Gastroesophageal sphincter (tissue), 4 donors: ENCODE results near the gene CHST15. TPM values are rescaled to one million over a fixed set of nuclear protein-coding genes. Genes with fewer than 3 reads are reported as not detected.

Experiments
- ATAC-seq: fragments of 150-250 bp; one replicate; pipeline ENCODE4 v1.9.1; 2016; ENCODE audit warnings: mild to moderate bottlenecking, moderate library complexity
- H3K27ac ChIP-seq, 4 donors: fragments of 200-600 bp; sonication (generic) in 3 of 4; 1 replicate in 3 of 4; 2 replicates in 1 of 4; pipeline ENCODE4 v1.5.1; 2016 to 2019
- H3K27me3 ChIP-seq: fragments of 200-600 bp; sonication (generic); one replicate; pipeline ENCODE4 v1.5.1; 2019
- H3K36me3 ChIP-seq, 2 donors: fragments of 200-600 bp; sonication (generic); one replicate each; pipeline ENCODE4 v1.5.1; 2019; ENCODE audit warnings: control low read depth in 1 of 2
- H3K4me1 ChIP-seq, 3 donors: fragments of 200-600 bp; sonication (generic); 1 replicate in 2 of 3; 2 replicates in 1 of 3; pipeline ENCODE4 v1.5.1; 2016 to 2019; ENCODE audit warnings: control low read depth in 2 of 3
- H3K4me3 ChIP-seq, 2 donors: fragments of 200-600 bp; sonication (generic); one replicate each; pipeline ENCODE4 v1.5.1; 2019; ENCODE audit warnings: mild to moderate bottlenecking in 1 of 2, moderate library complexity in 1 of 2
- H3K9me3 ChIP-seq, 3 donors: fragments of 200-600 bp; sonication (generic); one replicate each; pipeline ENCODE4 v1.5.1; 2017 to 2019; ENCODE audit warnings: control low read depth in 2 of 3
- EP300 ChIP-seq: sonication (generic); formaldehyde crosslinking; IDR thresholded peaks from one replicate; pipeline ENCODE4 v1.6.1; 2017; ENCODE audit warnings: antibody characterized with exemption, mild to moderate bottlenecking
- POLR2A ChIP-seq, 2 donors: fragments of 450-650 bp; IDR thresholded peaks; one replicate each; pipeline ENCODE4 v1.6.1; 2017; ENCODE audit warnings: antibody characterized with exemption in 2 of 2, mild to moderate bottlenecking in 2 of 2, moderate library complexity in 1 of 2
- POLR2AphosphoS5 ChIP-seq: sonication (generic); formaldehyde crosslinking; IDR thresholded peaks from one replicate; pipeline ENCODE4 v1.6.1; 2017; ENCODE audit warnings: antibody characterized with exemption
- WGBS, 2 donors: methylation state at CpG; one replicate each; pipeline ENCODE4 v1.1.5; 2018; ENCODE audit warnings: low coverage in 1 of 2; 5-methylcytosine and 5-hydroxymethylcytosine counted together
- total RNA-seq, 4 donors: library from RNA; depleted of rRNA; stranded (reverse); fragments of >200 nt; gene quantifications; one replicate each; pipeline ENCODE4 v1.1.0, GENCODE V29; 2016
- TF ChIP-seq, protein P1 (sequence below), 4 experiments: fragments of 200-600 bp in 2 of 4; fragments of 450-650 bp in 2 of 4; sonication (generic) in 1 of 4; IDR thresholded peaks; one replicate each; pipeline ENCODE4 v1.5.1; 2017 to 2019; ENCODE audit warnings: antibody characterized with exemption in 4 of 4, mild to moderate bottlenecking in 2 of 4, moderate library complexity in 2 of 4

The CHST15 gene
- total RNA-seq, 4 donors from 2014 or later = 63.5 to 87.5 (median 74.3) TPM

DNA sequence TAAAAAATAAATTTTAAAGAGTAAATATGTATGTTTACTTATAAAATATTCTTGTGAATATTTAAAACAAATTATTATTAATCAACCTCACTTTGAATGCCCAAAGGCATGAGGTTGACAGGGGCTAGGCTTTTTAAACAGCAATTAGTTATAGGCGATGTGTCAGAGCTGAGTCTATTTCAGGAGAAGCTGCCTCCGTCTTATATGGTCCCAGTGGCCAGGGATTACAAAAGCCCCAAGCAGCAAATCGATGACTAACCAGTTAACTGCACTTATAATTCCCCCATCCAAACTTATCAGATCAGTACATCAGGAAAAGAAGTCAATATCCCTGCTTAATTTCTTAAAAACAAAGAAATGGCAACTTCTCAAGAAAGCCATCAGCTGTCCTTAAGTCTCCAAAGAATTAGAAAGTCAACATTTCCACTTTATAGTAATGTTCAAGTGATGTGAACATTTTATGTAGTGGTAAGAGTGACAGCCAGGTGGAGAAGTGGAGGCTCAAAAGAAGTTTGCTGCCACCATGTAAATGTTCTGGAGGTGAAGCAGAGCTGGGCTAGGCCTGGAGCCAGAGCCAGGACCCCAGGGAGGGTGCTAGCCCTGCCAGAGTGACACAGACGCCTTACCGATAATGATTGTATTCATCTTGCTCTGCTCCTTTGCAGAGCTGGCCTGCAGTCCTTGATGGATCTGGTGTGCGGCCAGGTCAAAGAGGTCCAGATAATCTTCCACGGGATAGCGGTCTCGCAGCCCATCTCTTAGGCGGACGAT lies 51.5 kb downstream of the CHST15 start:
- peaks cover 0 to 84% (median 10%) of the 10 kb centered on the region in 3 donors for H3K4me1 ChIP-seq
- H3K9me3 ChIP-seq = no peaks in the 10 kb centered on the region
- TF ChIP-seq EP300 (no peak), POLR2AphosphoS5 (no peak), POLR2A (IDR thresholded peaks at IDR 0.05) (no peak)
- TF ChIP-seq, protein P1, sequence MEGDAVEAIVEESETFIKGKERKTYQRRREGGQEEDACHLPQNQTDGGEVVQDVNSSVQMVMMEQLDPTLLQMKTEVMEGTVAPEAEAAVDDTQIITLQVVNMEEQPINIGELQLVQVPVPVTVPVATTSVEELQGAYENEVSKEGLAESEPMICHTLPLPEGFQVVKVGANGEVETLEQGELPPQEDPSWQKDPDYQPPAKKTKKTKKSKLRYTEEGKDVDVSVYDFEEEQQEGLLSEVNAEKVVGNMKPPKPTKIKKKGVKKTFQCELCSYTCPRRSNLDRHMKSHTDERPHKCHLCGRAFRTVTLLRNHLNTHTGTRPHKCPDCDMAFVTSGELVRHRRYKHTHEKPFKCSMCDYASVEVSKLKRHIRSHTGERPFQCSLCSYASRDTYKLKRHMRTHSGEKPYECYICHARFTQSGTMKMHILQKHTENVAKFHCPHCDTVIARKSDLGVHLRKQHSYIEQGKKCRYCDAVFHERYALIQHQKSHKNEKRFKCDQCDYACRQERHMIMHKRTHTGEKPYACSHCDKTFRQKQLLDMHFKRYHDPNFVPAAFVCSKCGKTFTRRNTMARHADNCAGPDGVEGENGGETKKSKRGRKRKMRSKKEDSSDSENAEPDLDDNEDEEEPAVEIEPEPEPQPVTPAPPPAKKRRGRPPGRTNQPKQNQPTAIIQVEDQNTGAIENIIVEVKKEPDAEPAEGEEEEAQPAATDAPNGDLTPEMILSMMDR (IDR thresholded peaks at IDR 0.05) = no peak
- H3K36me3 ChIP-seq = peaks cover 0 to 41% of the 10 kb centered on the region in 2 donors
- no peak overlapping the region for H3K4me3 ChIP-seq
- no peaks in the 10 kb centered on the region for H3K27me3 ChIP-seq
- ATAC-seq = no peak
- 36 to 42% methylated on average over 3 to 4 of the region's 11 CpGs for WGBS, 2 donors
- peak overlapping the region in 3 of 4 donors; percentile 70 to 79 (median 77) for H3K27ac ChIP-seq

DNA sequence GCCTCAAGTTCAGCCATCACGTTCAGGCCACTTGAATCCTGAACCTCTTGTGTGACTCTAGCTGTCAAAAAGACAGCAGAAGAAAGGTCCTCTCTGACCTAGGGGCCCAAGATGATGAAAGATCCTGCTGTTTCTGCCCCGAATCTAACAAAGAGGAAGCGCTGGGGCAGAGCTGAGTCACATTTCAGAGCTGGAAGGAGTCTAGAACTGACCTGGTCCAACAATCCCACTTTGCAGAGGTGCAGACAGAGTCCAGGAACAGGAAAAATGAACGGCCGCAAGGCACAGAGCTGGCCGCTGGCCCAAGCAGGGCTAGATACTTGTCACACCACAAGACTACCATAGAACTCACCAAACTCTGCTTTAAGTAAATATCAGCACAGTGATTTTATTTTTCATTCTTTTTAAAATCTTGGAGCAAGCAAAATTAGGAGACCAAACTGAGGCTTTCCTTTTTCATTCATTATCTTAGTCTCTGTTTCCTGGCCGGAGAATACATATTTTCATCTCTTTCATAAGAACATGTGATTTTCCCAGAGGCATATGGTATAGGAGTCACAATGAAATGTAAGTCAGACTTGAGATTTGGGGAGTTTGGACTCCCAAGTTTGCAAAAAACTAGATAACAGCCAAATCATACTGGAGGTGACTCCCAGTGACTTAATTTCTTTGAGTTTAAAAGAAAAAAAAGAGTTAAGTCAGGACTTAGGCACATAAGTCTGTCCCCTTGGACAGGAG lies 52.8 kb downstream of the CHST15 start:
- TF ChIP-seq EP300 (no peak), POLR2A (IDR thresholded peaks at IDR 0.05) (no peak), POLR2AphosphoS5 (no peak)
- TF ChIP-seq, protein P1 (IDR thresholded peaks at IDR 0.05) = no peak
- H3K27ac ChIP-seq = peak overlapping the region in 3 of 4 donors; percentile 70 to 77 (median 73)
- H3K4me3 ChIP-seq = no peak overlapping the region
- H3K9me3 ChIP-seq = no peaks in the 10 kb centered on the region
- no peaks in the 10 kb centered on the region for H3K27me3 ChIP-seq
- peaks cover 0 to 75% (median 10%) of the 10 kb centered on the region in 3 donors for H3K4me1 ChIP-seq
- H3K36me3 ChIP-seq = peaks cover 0 to 54% of the 10 kb centered on the region in 2 donors
- ATAC-seq = no peak
- 49 to 65% methylated on average over 5 to 6 of the region's 7 CpGs for WGBS, 2 donors

DNA sequence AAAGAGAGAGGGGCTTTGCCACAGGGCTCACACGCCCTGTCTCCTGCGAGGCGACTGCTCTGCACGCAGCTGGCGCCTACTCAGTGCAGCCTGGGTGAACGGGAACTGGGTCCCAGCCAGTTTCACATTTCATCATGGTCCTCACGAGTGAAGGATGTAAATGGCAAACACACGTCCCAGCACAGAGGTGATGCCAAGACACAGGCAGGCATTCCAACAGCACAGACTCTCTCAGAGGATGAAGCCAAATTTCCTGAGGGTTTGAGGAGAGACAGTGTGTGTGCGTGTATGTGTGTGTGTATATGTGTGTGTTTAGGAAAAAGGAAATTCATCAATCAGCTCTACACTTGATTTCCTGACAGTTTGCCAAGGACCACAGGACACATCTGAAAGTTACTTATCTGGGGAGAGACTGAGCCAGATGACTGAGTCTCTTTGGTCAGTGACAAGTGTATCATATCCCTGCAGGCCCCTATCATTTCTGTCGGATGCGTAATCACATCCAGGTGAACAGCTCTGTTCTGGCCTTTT lies 53.9 kb downstream of the CHST15 start:
- H3K9me3 ChIP-seq = no peaks in the 10 kb centered on the region
- peak overlapping the region; percentile 14 to 77 (median 72) for H3K27ac ChIP-seq
- peak; percentile 53 for ATAC-seq
- H3K4me1 ChIP-seq = peaks cover 0 to 69% (median 10%) of the 10 kb centered on the region in 3 donors
- peaks cover 0 to 60% of the 10 kb centered on the region in 2 donors for H3K36me3 ChIP-seq
- WGBS, 2 donors = 45 to 65% methylated on average over 3 to 4 of the region's 11 CpGs
- no peaks in the 10 kb centered on the region for H3K27me3 ChIP-seq
- TF ChIP-seq EP300 (no peak), POLR2A (IDR thresholded peaks at IDR 0.05) (no peak), POLR2AphosphoS5 (peak; percentile 33)
- TF ChIP-seq, protein P1 (IDR thresholded peaks at IDR 0.05) = no peak
- no peak overlapping the region for H3K4me3 ChIP-seq

DNA sequence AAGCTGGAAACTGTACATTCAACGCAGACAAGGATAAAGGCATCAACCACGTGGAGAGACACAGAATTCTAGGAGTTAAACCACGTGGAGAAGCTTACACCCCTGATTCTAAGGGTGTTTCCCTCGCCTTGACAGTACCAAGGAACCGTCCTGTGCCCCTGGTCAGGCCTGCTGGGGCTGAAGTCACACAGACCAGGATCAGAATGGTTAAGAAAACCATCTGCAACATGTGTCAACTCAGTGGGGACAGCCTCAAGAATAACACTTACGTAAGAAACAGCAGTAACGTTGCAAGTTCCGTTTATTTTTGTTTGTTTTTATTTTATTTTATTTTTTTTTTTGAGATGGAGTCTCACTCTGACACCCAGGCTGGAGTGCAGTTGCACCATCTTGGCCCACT lies 55.6 kb downstream of the CHST15 start:
- TF ChIP-seq, protein P1 (IDR thresholded peaks at IDR 0.05) = no peak
- TF ChIP-seq POLR2AphosphoS5 (no peak), POLR2A (IDR thresholded peaks at IDR 0.05) (no peak), EP300 (no peak)
- H3K27me3 ChIP-seq = no peaks in the 10 kb centered on the region
- peak overlapping the region in 3 of 4 donors; percentile 20 to 77 (median 70) for H3K27ac ChIP-seq
- peaks cover 0 to 50% of the 10 kb centered on the region in 2 donors for H3K36me3 ChIP-seq
- peaks cover 0 to 69% (median 13%) of the 10 kb centered on the region in 3 donors for H3K4me1 ChIP-seq
- no peak overlapping the region for H3K4me3 ChIP-seq
- no peak for ATAC-seq
- no peaks in the 10 kb centered on the region for H3K9me3 ChIP-seq
- 78 to 79% methylated on average over 6 to 8 of the region's 8 CpGs for WGBS, 2 donors
